HG03060 (cell line): ENCODE data around the gene ATXN1.
"Not testable (repeated sequence)": the region's sequence is repeated elsewhere in the genome, so short reads cannot be mapped to it uniquely, and the experiment has no call there.

Experiments used
- ATAC-seq: cut with Tn5 transposase; IDR thresholded peaks from one replicate; pipeline ENCODE4 v1.9.1; 2021; ENCODE audit warnings: low read depth, moderate number of reproducible peaks; ENCODE audit not compliant: unreplicated experiment

The ATXN1 gene

DNA sequence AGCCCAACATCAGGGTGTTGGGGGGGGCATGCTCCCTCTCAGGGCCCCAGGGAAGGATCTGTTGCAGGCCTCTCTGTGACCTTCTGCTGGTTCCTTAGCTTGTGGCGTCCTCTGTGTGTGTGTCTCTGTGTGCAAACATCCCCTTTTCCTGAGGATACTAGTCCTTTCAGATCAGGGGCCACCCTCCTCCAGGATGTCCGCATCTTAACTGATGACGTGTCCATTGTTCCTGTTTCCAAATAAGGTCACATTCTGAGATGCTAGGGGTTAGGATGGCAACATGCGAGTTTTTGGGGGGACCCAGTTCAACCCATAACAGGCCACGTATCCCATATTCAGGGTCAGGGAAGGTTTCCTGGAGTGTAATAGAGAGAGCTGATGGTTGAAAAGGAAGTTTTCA is 482.0 kb downstream of the ATXN1 start:
- no peak for ATAC-seq

- ATAC-seq: no peak
Observed at GRCh38 chr6:16278750-16279149, 482.5 kb downstream of the ATXN1 start.

- no peak for ATAC-seq
Observed at GRCh38 chr6:16278048-16278724, 483.1 kb downstream of the ATXN1 start.

GRCh38 chr6:16277101-16277981 is 483.9 kb downstream of the ATXN1 start:
- ATAC-seq: no peak

GRCh38 chr6:16274885-16275589 is 486.2 kb downstream of the ATXN1 start:
- no peak for ATAC-seq

GRCh38 chr6:16274483-16274882 is 486.8 kb downstream of the ATXN1 start:
- ATAC-seq: no peak

DNA sequence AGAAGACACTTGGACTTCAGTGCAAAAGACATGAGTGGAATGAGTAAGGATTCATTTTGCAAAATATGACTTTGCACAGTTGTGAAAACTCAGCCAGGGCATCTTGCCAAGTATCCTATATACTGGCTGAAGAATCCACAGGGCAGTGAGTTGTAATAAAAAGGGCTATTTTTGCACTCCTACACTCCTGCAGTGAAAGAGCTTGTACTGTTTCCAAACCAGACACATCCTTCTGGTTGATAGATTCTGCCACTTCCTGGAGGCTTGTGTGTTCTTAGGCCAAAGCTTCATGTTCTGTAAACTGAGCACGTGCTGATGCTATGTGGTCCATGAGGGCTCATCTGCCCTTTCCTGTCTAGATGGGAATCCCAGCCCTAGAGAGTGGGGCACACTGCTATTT is 488.0 kb downstream of the ATXN1 start:
- no peak for ATAC-seq

GRCh38 chr6:16272201-16272600 is 489.1 kb downstream of the ATXN1 start:
- ATAC-seq: no peak

DNA sequence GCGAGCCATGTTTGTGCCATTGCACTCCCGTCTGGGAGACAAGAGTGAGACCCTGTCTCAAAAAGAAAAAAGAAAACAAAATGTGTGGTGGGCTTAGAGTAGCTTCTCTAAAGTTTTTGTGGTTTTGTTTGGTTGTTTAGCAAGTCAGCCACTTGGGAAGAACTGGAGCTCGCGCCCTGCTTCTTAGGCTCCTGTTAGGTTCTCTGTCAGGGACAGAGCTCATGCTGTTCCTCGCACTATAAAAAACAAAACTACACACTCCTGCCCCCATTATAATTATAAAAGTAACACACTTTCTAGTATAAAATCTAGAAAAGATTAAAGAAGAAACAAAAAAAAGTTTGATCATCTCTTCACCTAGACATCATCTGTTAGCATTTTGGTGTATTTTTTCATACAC is 489.8 kb downstream of the ATXN1 start:
- ATAC-seq: no peak

- no peak for ATAC-seq
Observed at GRCh38 chr6:16270178-16270794, 491.0 kb downstream of the ATXN1 start.

DNA sequence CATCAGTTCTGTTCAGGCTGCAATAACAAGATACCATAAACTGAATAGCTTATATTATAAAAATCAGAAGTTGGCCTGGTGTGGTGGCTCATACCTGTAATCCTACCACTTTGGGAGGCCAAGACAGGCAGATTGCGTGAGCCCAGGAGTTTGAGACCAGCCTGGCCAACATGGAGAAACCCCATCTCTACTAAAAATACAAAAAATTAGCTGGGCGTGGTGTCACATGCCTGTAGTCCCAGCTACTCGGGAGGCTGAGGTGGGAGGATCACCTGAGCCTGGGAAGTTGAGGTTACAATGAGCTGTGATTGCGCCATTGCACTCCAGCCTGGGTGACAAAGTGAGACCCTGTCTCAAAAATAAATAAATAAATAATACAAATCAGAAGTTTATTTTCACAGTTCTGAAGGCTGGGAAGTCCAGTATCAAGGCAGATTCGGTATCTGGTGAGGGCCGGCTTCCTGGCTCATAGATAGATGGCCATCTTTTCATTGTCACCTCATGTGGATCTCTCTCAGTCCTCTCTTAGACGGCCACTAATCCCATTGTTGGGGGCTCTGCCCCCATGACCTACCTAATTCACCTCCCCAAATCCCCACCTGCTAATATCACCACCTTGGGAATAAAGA is 491.7 kb downstream of the ATXN1 start:
- not testable (repeated sequence) for ATAC-seq

DNA sequence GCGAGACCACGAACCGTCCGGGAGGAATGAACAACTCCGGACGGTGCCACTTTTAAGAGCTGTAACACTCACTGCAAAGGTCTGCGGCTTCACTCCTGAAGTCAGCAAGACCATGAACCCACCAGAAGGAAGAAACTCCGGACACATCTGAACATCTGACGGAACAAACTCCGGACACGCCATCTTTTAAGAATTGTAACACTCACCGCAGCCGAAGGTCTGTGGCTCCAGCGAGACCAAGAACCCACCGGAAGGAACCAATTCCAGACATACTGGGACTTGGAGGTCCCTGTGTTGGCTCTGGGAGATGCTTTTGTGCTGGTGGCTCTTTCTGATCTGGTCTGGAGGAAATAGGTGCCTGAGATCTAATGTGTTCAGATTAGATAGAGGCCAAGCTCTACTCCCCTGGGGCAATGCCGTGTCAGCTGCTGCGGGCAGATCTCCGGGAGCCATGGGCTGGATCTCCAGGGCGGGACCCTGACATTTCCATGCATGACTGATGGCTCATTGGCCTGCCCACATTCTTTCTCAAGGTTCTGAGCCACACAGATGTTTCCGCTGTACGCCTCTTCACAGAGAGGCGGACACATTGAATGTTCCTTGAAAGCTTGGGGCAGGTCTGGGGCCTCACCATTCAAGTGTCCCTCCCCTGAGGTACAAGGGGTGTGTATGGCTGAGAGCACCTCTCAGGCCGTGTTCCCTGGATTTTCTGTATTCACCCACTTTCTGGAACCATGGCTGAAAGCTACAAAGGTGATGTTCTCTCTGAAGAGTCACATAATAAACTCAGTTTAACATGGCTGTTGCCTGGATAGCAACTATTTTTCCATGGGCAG is 493.6 kb downstream of the ATXN1 start:
- no peak for ATAC-seq

DNA sequence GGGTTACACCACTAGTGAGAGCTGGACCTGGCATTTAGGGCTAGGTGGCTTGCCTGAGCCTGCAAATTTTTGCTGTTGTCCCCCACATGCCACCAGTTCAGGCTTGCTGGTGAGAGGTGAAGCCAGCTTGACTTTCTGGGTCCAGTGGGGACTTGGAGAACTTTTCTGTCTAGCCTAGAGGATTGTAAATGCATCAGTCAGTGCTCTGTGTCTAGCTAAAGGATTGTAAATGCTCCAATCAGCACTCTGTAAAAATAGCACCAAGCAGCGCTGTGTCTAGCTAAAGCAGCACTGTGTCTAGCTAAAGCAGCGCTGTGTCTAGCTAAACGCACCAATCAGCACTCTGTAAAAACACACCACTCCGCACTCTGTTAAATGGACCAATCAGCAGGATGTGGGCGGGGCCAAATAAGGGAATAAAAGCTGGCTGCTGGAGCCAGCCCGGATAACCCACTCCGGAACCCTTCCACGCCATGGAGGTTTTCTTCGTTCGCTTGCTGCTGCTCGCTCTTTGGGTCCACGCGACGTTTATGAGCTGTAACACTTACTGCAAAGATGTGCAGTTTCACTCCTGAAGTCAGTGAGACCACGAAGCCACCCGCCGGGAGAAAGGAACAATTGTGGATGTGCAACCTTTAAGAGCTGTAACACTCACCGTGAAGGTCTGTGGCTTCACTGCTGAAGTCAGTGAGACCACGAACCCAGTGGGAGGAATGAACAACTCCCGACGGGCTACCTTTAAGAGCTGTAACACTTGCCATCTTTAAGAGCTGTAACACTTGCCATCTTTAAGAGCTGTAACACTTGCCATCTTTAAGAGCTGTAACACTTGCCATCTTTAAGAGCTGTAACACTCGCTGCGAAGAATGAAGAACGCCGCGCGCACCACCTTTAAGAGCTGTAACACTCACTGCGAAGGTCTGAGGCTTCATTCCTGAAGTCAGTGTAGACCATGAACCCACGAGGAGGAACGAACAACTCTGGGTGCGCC is 495.6 kb downstream of the ATXN1 start:
- ATAC-seq: no peak

DNA sequence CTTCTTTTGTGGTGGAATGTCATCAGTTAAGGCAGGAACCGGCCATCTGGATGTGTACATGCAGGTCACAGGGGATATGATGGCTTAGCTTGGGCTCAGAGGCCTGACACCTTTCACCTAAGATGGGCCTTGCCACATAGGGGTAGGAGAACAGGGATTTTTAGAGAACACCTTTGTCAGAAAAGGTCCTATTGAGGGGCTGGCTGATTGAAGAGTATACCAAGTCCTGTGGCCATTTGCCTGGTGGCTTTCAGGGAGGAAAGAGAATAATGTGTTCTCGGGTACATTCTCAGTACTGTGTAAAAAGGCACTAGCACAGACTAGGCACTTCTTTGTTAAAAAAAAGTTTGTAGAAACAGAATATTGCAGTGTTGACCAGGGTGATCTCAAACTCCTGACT is 496.5 kb downstream of the ATXN1 start:
- no peak for ATAC-seq

GRCh38 chr6:16263464-16264099 is 497.7 kb downstream of the ATXN1 start:
- not testable (repeated sequence) for ATAC-seq

GRCh38 chr6:16262773-16263172 is 498.5 kb downstream of the ATXN1 start:
- ATAC-seq: not testable (repeated sequence)

DNA sequence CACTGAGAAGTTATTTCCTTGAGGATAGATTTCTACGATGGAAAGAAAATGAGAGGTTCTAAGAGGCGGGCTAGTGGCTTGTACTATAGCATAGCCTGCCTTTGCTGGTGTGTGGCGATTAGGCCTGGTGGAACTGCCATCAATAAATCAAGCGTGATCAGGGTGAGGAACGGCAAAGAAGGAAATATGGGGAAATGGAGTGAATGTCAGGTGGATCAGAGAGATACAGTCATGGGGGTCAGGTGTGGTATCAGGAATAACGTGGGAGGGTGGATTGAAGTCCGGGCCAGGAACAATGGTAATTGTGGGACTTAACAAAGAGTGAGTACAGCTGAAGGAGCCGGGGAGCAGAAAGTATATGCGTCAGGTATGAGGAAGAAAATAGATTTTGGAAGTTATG is 500.7 kb downstream of the ATXN1 start:
- not testable (repeated sequence) for ATAC-seq

DNA sequence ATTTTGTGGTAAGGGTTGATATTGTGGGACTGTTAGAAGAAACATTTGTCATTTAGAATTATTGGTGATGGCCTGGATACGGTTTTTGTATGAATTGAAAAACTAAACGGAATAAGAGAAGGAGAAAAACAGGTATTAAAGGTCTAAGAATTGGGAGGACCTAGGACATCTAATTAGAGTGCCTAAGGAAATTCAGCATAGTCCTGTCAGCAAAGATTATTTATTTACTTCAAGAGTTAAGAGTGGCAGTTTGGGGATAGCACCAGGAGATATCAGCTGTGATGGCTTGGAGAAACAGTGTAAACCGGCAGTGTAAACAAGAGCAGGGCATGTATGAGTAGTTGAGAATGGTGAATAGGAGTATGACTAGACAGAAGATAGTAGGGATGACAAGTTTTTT is 501.7 kb downstream of the ATXN1 start:
- not testable (repeated sequence) for ATAC-seq
